Right lobe of liver (tissue), 6 donors: ENCODE data around the gene TSC22D1. TPM values are rescaled to one million over a fixed set of nuclear protein-coding genes. Genes with fewer than 3 reads are reported as not detected.

Experiments
- ATAC-seq, 4 donors: fragments of 200-7000 bp; cut with Tn5 transposase; one replicate each; pipeline ENCODE4 v1.9.1; 2020; ENCODE audit warnings: mild to moderate bottlenecking in 4 of 4, moderate library complexity in 4 of 4
- DNase-seq, 3 donors: peaks; one replicate each; pipeline ENCODE4 v3.0.0-alpha.2; 2020
- H3K27ac ChIP-seq, 3 donors: fragments of 200-600 bp; one replicate each; pipeline ENCODE4 v1.8.0; 2022
- H3K27me3 ChIP-seq, 2 donors: fragments of 200-600 bp; one replicate each; pipeline ENCODE4 v1.8.0; 2022
- H3K36me3 ChIP-seq, 4 donors: fragments of 200-600 bp; sonication (generic) in 1 of 4; one replicate each; pipeline versions ENCODE4 v1.5.1 to v1.8.0; 2017 to 2022; ENCODE audit warnings: control low read depth in 1 of 4
- H3K4me1 ChIP-seq, 4 donors: fragments of 200-600 bp; sonication (generic) in 1 of 4; one replicate each; pipeline versions ENCODE4 v1.5.1 to v1.8.0; 2017 to 2022; ENCODE audit warnings: control low read depth in 1 of 4
- H3K4me3 ChIP-seq, 3 donors: fragments of 200-600 bp; one replicate each; pipeline ENCODE4 v1.8.0; 2022
- H3K9me3 ChIP-seq, 4 donors: fragments of 200-600 bp; sonication (generic) in 1 of 4; one replicate each; pipeline versions ENCODE4 v1.5.1 to v1.8.0; 2017 to 2022; ENCODE audit warnings: control low read depth in 1 of 4
- CTCF ChIP-seq, 4 donors: fragments of 200-600 bp in 3 of 4; fragments of 450-650 bp in 1 of 4; IDR thresholded peaks; one replicate each; pipeline versions ENCODE4 v1.5.1 to v1.8.0; 2016 to 2022; ENCODE audit warnings: antibody characterized with exemption in 4 of 4, mild to moderate bottlenecking in 2 of 4
- POLR2A ChIP-seq: fragments of 450-650 bp; IDR thresholded peaks from one replicate; pipeline ENCODE4 v1.6.1; 2017; ENCODE audit warnings: antibody characterized with exemption, mild to moderate bottlenecking
- WGBS: methylation state at CpG from one replicate; pipeline ENCODE4 v1.1.6; 2018; ENCODE audit warnings: low coverage, low lambda C conversion rate; ENCODE audit not compliant: insufficient coverage; ENCODE audit errors: missing lambda C conversion rate; 5-methylcytosine and 5-hydroxymethylcytosine counted together
- intact Hi-C, 2 donors: fragments of 100-400 bp; cut with DNase I; formaldehyde crosslinking; loops; one replicate each; pipeline versions ENCODE4 v1.11.2 to v1.14.1; 2022
- total RNA-seq, 6 experiments: library from RNA; depleted of rRNA in 2 of 6; stranded (reverse); fragments of >200 nt in 2 of 6; fragmentation: NEBNext Ultra II Directional in 3 of 6; extraction: Animal tissue kit (Norgen Biotek cat#: 25700) in 3 of 6; gene quantifications; one replicate each; pipeline versions ENCODE4 v1.1.0 to v1.2.4, GENCODE V29; 2016 to 2023
- donor health status: DM: no; HTN: yes; CAD: no.
- donor health status: DM: no; HTN: no; CAD: no.
- donor health status: DM: no; HTN: no; CAD: no.
- donor health status: DM: no; HTN: yes; CAD: no.
- donor health status: DM: no; HTN: yes; CAD: no.

The TSC22D1 gene
- total RNA-seq, 6 experiments from 2014 or later = 21.2 to 44.4 (median 27.9) TPM

- 61% methylated on average over 10 of the region's 15 CpGs for WGBS
- intact Hi-C loops = no loop called here
- H3K4me1 ChIP-seq = peaks cover 0 to 27% (median 8%) of the 10 kb centered on the region in 4 donors
- peak overlapping the region; percentile 69 to 99 (median 92) for H3K27ac ChIP-seq
- H3K27me3 ChIP-seq = no peaks in the 10 kb centered on the region
- no peak for DNase-seq
- peak overlapping the region; percentile 63 to 71 (median 69) for H3K4me3 ChIP-seq
- no peak for ATAC-seq
- TF ChIP-seq CTCF (IDR thresholded peaks at IDR 0.05) (no peak), POLR2A (no peak)
- peaks cover 0 to 16% (median 0%) of the 10 kb centered on the region in 4 donors for H3K36me3 ChIP-seq
- H3K9me3 ChIP-seq = no peaks in the 10 kb centered on the region
These were observed 142.0 kb downstream of the TSC22D1 start for GRCh38 chr13:44433863-44434765.

GRCh38 chr13:44432650-44433049 lies 143.5 kb downstream of the TSC22D1 start:
- TF ChIP-seq POLR2A = no peak
- TF ChIP-seq CTCF (IDR thresholded peaks at IDR 0.05) = no peak
- intact Hi-C loops = no loop called here
- Histone ChIP-seq H3K36me3 (peaks cover 0 to 16% (median 0%) of the 10 kb centered on the region in 4 donors), H3K27ac (peak overlapping the region in 1 of 3 donors; percentile 99), H3K4me3 (no peak overlapping the region), H3K27me3 (no peaks in the 10 kb centered on the region), H3K9me3 (no peaks in the 10 kb centered on the region), H3K4me1 (peaks cover 0 to 25% (median 7%) of the 10 kb centered on the region in 4 donors)
- ATAC-seq (no peak), DNase-seq (no peak)
- 86% methylated on average over 3 of the region's 5 CpGs for WGBS

GRCh38 chr13:44431150-44431549 lies 145.0 kb downstream of the TSC22D1 start:
- DNase-seq = no peak
- H3K4me1 ChIP-seq = peaks cover 0 to 20% (median 5%) of the 10 kb centered on the region in 4 donors
- no peak overlapping the region for H3K27ac ChIP-seq
- 69% methylated on average over 4 of the region's 4 CpGs for WGBS
- H3K27me3 ChIP-seq = no peaks in the 10 kb centered on the region
- ATAC-seq = peak; percentile 20 to 39 (median 34)
- peaks cover 0 to 16% (median 0%) of the 10 kb centered on the region in 4 donors for H3K36me3 ChIP-seq
- TF ChIP-seq POLR2A (no peak), CTCF (IDR thresholded peaks at IDR 0.05) (no peak)
- H3K4me3 ChIP-seq = no peak overlapping the region
- no peaks in the 10 kb centered on the region for H3K9me3 ChIP-seq
- intact Hi-C loops = no loop called here

- ATAC-seq (no peak), DNase-seq (no peak)
- no peak for TF ChIP-seq CTCF (IDR thresholded peaks at IDR 0.05)
- TF ChIP-seq POLR2A = no peak
- H3K36me3 ChIP-seq = peaks cover 0 to 15% (median 0%) of the 10 kb centered on the region in 4 donors
- intact Hi-C loops = no loop called here
- WGBS = 85% methylated on average over 2 of the region's 2 CpGs
- no peaks in the 10 kb centered on the region for H3K27me3 ChIP-seq
- H3K4me1 ChIP-seq = peaks cover 0 to 16% (median 5%) of the 10 kb centered on the region in 4 donors
- no peak overlapping the region for H3K4me3 ChIP-seq
- H3K9me3 ChIP-seq = no peaks in the 10 kb centered on the region
- no peak overlapping the region for H3K27ac ChIP-seq
These were observed 146.8 kb downstream of the TSC22D1 start for GRCh38 chr13:44429311-44429710.
